Measurements from ENCODE around the gene OR10G2.
"Not testable (repeated sequence)": the region's sequence is repeated elsewhere in the genome, so short reads cannot be mapped to it uniquely, and the experiment has no call there.

OR10G2 gene

DNA sequence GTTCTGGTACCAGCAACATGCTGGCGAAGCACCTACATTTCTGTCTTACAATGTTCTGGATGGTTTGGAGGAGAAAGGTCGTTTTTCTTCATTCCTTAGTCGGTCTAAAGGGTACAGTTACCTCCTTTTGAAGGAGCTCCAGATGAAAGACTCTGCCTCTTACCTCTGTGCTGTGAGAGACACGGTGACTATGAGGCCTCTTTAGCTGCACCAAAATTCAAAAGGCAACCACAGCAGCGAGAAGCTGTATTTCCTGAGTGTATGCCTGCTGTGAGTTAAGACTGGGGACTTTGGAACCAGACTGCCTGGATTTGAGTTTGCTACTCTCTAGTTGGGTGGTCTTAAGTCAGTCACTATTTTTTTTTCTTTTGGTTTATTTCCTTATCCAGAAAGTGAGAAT is 8.7 kb upstream of the OR10G2 start:
- DNase-seq (ENCODE audit: low read depth) = no peak
- TF ChIP-seq, protein P1, sequence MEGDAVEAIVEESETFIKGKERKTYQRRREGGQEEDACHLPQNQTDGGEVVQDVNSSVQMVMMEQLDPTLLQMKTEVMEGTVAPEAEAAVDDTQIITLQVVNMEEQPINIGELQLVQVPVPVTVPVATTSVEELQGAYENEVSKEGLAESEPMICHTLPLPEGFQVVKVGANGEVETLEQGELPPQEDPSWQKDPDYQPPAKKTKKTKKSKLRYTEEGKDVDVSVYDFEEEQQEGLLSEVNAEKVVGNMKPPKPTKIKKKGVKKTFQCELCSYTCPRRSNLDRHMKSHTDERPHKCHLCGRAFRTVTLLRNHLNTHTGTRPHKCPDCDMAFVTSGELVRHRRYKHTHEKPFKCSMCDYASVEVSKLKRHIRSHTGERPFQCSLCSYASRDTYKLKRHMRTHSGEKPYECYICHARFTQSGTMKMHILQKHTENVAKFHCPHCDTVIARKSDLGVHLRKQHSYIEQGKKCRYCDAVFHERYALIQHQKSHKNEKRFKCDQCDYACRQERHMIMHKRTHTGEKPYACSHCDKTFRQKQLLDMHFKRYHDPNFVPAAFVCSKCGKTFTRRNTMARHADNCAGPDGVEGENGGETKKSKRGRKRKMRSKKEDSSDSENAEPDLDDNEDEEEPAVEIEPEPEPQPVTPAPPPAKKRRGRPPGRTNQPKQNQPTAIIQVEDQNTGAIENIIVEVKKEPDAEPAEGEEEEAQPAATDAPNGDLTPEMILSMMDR (IDR thresholded peaks at IDR 0.05; ENCODE audit: insufficient read depth, low read depth, low read length, missing control alignments) = no peak
- no peak overlapping the region for H3K4me3 ChIP-seq (ENCODE audit: low read depth, low read length)

DNA sequence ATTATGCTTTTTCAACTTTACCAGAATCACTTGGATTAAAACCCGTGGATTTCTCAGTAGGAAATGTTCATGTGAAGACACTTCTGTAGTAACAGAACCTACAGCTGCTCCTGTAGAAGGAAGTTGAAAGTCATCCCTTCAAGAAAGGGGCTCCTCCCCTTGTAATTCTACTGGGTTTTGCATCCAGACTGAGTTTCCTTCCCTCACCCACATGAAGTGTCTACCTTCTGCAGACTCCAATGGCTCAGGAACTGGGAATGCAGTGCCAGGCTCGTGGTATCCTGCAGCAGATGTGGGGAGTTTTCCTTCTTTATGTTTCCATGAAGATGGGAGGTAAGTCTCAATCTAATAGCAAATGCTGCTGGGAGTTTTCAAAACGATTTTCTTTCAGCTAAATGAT is 7.9 kb upstream of the OR10G2 start:
- TF ChIP-seq, protein P1 (IDR thresholded peaks at IDR 0.05; ENCODE audit: insufficient read depth, low read depth, low read length, missing control alignments) = no peak
- no peak for DNase-seq (ENCODE audit: low read depth)
- no peak overlapping the region for H3K4me3 ChIP-seq (ENCODE audit: low read depth, low read length)

DNA sequence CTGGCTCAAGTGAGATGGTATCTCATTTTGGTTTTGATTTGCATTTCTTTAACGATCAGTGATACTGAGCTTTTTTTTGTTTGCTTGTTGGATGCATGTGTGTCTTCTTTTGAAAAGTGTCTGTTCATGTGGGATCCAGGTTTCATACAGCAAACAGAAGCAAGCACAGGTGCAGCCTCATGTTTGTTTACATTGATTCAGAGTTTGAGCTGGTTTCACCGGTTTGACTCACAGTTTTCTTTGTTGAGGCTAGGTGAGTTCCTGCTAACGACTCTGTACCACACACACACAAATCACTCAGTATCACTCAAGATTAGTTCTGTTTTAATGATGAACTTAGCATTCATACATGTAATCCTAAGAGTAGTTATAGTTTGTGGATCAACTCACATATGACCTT is 3.7 kb downstream of the OR10G2 start:
- DNase-seq (ENCODE audit: low read depth) = no peak
- H3K4me3 ChIP-seq (ENCODE audit: low read depth, low read length) = no peak overlapping the region
- TF ChIP-seq, protein P1 (IDR thresholded peaks at IDR 0.05; ENCODE audit: insufficient read depth, low read depth, low read length, missing control alignments) = no peak

DNA sequence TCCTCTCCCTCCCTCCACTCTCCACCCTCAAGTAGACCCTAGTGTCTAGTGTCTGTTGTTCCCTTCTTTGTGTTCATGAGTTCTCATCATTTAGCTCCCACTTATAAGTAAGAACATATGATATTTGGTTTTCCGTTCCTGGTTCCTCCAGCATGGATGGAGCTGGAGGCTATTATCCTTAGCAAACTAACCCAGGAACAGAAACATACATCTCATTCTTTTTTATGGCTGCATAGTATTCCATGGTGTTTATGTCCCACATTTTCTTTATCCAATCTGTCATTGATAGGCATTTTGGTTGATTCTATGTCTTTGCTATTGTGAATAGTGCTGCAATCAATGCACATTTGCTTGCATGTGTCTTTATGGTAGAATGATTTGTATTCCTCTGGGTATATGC is 4.2 kb downstream of the OR10G2 start:
- not testable (repeated sequence) for DNase-seq (ENCODE audit: low read depth); H3K4me3 ChIP-seq (ENCODE audit: low read depth, low read length)

DNA sequence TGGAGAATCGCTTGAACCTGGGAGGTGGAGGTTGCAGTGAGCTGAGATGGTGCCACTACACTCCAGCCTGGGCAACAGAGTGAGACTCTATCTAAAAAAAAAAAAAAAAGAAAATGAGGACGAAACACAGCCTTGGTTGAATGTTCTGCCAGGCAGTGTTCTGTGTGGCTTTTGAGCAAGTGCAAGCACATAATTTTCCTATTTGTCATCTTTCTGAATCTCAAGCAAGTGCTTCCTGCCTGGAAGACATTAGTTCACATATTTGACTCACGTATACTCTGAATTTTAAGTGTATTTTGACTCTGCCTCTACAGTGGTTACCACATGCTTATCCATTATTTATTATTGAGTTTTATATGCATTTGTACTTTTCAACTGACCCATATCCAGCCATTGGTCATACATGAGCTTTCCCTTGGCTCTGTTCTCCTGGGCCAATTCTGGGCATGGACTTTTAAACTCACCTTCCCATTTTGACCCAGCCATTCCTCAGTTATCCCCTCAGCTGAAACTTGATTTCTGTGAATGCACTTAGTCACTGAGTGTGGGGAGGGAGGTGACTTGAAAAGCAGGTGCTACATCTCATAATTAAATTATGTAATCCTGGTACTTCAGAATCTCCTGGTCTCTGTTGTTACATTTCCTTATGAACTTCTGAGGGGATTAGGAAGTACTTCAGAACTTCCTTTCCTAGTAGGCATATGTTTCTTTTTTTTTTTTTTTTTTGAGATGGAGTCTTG is 8.1 kb downstream of the OR10G2 start:
- TF ChIP-seq, protein P1 (IDR thresholded peaks at IDR 0.05; ENCODE audit: insufficient read depth, low read depth, low read length, missing control alignments) = no peak
- DNase-seq (ENCODE audit: low read depth) = no peak
- H3K4me3 ChIP-seq (ENCODE audit: low read depth, low read length) = no peak overlapping the region

DNA sequence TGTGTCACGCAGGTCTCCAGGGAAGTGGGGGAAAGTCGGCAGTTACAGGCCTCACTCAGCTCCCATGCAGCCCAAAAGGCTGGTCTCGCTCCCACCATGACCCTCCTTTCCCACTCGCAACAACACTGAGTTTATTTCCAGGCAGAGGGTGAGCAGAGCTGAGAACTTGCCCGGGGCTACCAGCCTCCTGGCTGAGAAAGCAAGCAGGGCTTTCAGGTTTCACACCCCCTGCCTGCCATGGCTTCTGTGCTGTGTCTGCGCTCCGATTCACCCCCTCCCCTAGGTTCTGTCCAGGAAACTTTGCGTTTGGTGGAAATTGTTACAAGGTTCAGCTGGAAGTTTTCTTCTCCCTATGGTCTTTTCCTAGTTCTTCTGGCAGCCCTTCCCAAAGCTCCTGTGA is 17.1 kb downstream of the OR10G2 start:
- TF ChIP-seq, protein P1 (IDR thresholded peaks at IDR 0.05; ENCODE audit: insufficient read depth, low read depth, low read length, missing control alignments) = no peak
- DNase-seq (ENCODE audit: low read depth) = no peak

DNA sequence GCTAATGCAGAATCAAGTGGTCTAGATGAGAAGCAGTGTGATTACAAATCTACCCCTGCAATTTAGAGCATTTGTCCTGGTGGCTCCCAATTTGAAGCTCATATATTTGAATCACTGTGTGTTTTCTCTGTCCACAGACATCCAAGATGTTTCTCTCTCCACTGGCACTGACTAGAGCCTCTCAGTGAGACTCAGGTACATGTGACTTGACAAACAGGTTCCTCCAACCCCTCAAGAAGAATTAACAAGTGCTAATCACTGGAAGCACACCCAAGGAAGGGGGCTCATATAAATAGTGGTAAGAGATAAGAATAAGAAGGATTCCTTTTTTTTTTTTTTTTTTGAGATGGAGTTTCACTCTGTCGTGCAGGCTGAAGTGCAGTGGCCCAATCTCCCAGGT is 20.5 kb downstream of the OR10G2 start:
- H3K4me3 ChIP-seq (ENCODE audit: low read depth, low read length) = no peak overlapping the region
- TF ChIP-seq, protein P1 (IDR thresholded peaks at IDR 0.05; ENCODE audit: insufficient read depth, low read depth, low read length, missing control alignments) = no peak
- no peak for DNase-seq (ENCODE audit: low read depth)

More for the DNA sequence above, 17.1 kb downstream of the OR10G2 start:
- no peak overlapping the region for H3K4me3 ChIP-seq (ENCODE audit: low read depth, low read length)
